ENCODE data around the gene JPH2. TPM values are rescaled to one million over a fixed set of nuclear protein-coding genes. Genes with fewer than 3 reads are reported as not detected.

Gene JPH2
- total RNA-seq, 6 experiments from 2014 or later = 0.09 to 0.31 (median 0.10) TPM; not detected in 1

- Histone ChIP-seq H3K4me1 (no peaks in the 10 kb centered on the region), H3K9me3 (no peaks in the 10 kb centered on the region), H3K36me3 (no peaks in the 10 kb centered on the region), H3K27ac (no peak overlapping the region), H3K27me3 (no peaks in the 10 kb centered on the region), H3K4me3 (no peak overlapping the region)
- WGBS (ENCODE audit: insufficient coverage, low coverage, low lambda C conversion rate, missing lambda C conversion rate) = 70% methylated on average over 4 of the region's 5 CpGs
- intact Hi-C loops (cut with DNase I) = no loop called here
- ATAC-seq (no peak), DNase-seq (no peak)
- no peak for TF ChIP-seq CTCF (IDR thresholded peaks at IDR 0.05)
These were observed 29.9 kb downstream of the JPH2 start for GRCh38 chr20:44157061-44157460.

- intact Hi-C loops (cut with DNase I) = no loop called here
These were observed 32.4 kb downstream of the JPH2 start for GRCh38 chr20:44154521-44155001.

GRCh38 chr20:44153636-44154043 lies 33.3 kb downstream of the JPH2 start:
- no peaks in the 10 kb centered on the region for H3K4me1 ChIP-seq
- 41% methylated on average over 2 of the region's 6 CpGs for WGBS (ENCODE audit: insufficient coverage, low coverage, low lambda C conversion rate, missing lambda C conversion rate)
- ATAC-seq (no peak), DNase-seq (no peak)
- no peak overlapping the region for H3K27ac ChIP-seq
- no peaks in the 10 kb centered on the region for H3K9me3 ChIP-seq
- H3K27me3 ChIP-seq = no peaks in the 10 kb centered on the region
- H3K4me3 ChIP-seq = no peak overlapping the region
- no peak for TF ChIP-seq POLR2A (IDR thresholded peaks at IDR 0.05)
- TF ChIP-seq CTCF (IDR thresholded peaks at IDR 0.05) = no peak
- no peaks in the 10 kb centered on the region for H3K36me3 ChIP-seq
- intact Hi-C loops (cut with DNase I) = no loop called here

More at GRCh38 chr20:44154521-44155001, 32.4 kb downstream of the JPH2 start:
- H3K9me3 ChIP-seq = no peaks in the 10 kb centered on the region
- no peak overlapping the region for H3K4me3 ChIP-seq
- 47% methylated on average over 6 of the region's 7 CpGs for WGBS (ENCODE audit: insufficient coverage, low coverage, low lambda C conversion rate, missing lambda C conversion rate)
- no peak overlapping the region for H3K27ac ChIP-seq
- no peaks in the 10 kb centered on the region for H3K4me1 ChIP-seq
- TF ChIP-seq CTCF (IDR thresholded peaks at IDR 0.05) (no peak), POLR2A (IDR thresholded peaks at IDR 0.05) (no peak)
- no peak for ATAC-seq
- no peak for DNase-seq
- no peaks in the 10 kb centered on the region for H3K27me3 ChIP-seq
- no peaks in the 10 kb centered on the region for H3K36me3 ChIP-seq

GRCh38 chr20:44151621-44152416 lies 35.2 kb downstream of the JPH2 start:
- WGBS (ENCODE audit: insufficient coverage, low coverage, low lambda C conversion rate, missing lambda C conversion rate) = 59% methylated on average over 9 of the region's 14 CpGs

More at GRCh38 chr20:44151621-44152416, 35.2 kb downstream of the JPH2 start:
- H3K27me3 ChIP-seq = no peaks in the 10 kb centered on the region
- peak in 1 of 4 donors; percentile 20 for ATAC-seq
- H3K4me1 ChIP-seq = no peaks in the 10 kb centered on the region
- H3K4me3 ChIP-seq = no peak overlapping the region
- no peak for DNase-seq
- intact Hi-C loops (cut with DNase I) = no loop called here
- H3K36me3 ChIP-seq = no peaks in the 10 kb centered on the region
- no peak for TF ChIP-seq CTCF (IDR thresholded peaks at IDR 0.05)
- TF ChIP-seq POLR2A (IDR thresholded peaks at IDR 0.05) = no peak
- H3K27ac ChIP-seq = no peak overlapping the region
- H3K9me3 ChIP-seq = no peaks in the 10 kb centered on the region
